ENCODE data around the gene WASF2. TPM values are rescaled to one million over a fixed set of nuclear protein-coding genes. Genes with fewer than 3 reads are reported as not detected.

Gene WASF2
- total RNA-seq, 1 experiment from 2014 or later = 65.9 TPM

DNA sequence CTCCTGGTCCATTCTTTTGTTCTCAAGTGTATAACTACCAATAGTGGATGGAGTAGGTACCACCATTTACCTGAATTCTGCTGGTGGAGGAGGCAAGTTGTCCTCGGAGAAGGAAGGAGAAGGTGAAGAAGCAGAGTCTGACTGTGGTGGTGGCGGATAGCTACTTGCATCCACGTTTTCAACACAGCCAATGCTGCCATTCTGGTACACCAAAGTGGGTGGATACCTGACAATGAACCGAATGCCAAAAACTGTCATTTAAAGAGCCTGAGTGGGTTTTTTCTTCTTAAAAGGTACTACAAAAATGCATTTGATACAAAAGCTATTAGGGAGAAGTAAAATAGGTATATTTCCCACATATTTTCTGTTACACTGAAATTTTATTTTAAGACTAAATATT, 77.5 kb downstream of the WASF2 start:
- no CpG with 5 or more reads among the region's 4 CpGs for WGBS (ENCODE audit: extremely low coverage, insufficient read length, low lambda C conversion rate)
- no peak for DNase-seq
- Histone ChIP-seq H4K5ac (ENCODE audit: insufficient read length, low read depth, low read length) (no peak overlapping the region), H2AFZ (ENCODE audit: low read length) (no peak overlapping the region), H4K91ac (ENCODE audit: insufficient read length, low read depth, low read length) (no peak overlapping the region), H3K14ac (ENCODE audit: insufficient read depth, low read length) (no peak overlapping the region), H2BK20ac (ENCODE audit: low read depth, low read length, poor library complexity, severe bottlenecking) (no peak overlapping the region), H4K20me1 (ENCODE audit: control insufficient read depth, insufficient read depth, insufficient read length) (no peaks in the 10 kb centered on the region), H3K79me2 (ENCODE audit: insufficient read depth, low read length) (no peaks in the 10 kb centered on the region), H2AK5ac (ENCODE audit: insufficient read length, low read length) (no peak overlapping the region), H3K56ac (ENCODE audit: insufficient read length, low read depth, low read length) (no peak overlapping the region), H3T11ph (ENCODE audit: low read length) (no peak overlapping the region), H2BK5ac (ENCODE audit: insufficient read length, low read length) (no peak overlapping the region), H3K9me3 (ENCODE audit: control insufficient read depth, low read depth, low read length) (no peaks in the 10 kb centered on the region), H3K27ac (ENCODE audit: insufficient read length, low read depth, low read length) (no peak overlapping the region), H2BK15ac (ENCODE audit: low read depth, low read length) (no peak overlapping the region), H3K9ac (ENCODE audit: extremely low read depth, insufficient read length, low read length) (no peak overlapping the region), H2BK12ac (ENCODE audit: insufficient read length, low read depth, low read length) (no peak overlapping the region), H3K4me1 (ENCODE audit: insufficient read depth, low read length) (no peaks in the 10 kb centered on the region), H3K4ac (ENCODE audit: low read depth, low read length) (no peak overlapping the region), H3K23ac (ENCODE audit: insufficient read length, low read depth, low read length) (no peak overlapping the region), H4K8ac (replicated peaks; ENCODE audit: insufficient read length, low read depth, low read length) (no peak overlapping the region), H3K4me2 (ENCODE audit: insufficient read depth, insufficient read length, low read length) (no peak overlapping the region), H3K18ac (ENCODE audit: insufficient read length, low read depth, low read length) (no peak overlapping the region), H3K23me2 (ENCODE audit: insufficient read length, low read depth, low read length, poor library complexity, severe bottlenecking) (no peaks in the 10 kb centered on the region), H2BK120ac (ENCODE audit: low read depth, low read length, poor library complexity, severe bottlenecking) (no peak overlapping the region), H3K79me1 (ENCODE audit: insufficient read depth, low read depth, low read length, poor library complexity, severe bottlenecking) (no peaks in the 10 kb centered on the region), H3K27me3 (ENCODE audit: insufficient read depth, low read length) (no peaks in the 10 kb centered on the region)
- no peak overlapping the region; a peak in 1 of 7 replicates for H3K27ac Mint-ChIP-seq
- TF ChIP-seq, protein P1, sequence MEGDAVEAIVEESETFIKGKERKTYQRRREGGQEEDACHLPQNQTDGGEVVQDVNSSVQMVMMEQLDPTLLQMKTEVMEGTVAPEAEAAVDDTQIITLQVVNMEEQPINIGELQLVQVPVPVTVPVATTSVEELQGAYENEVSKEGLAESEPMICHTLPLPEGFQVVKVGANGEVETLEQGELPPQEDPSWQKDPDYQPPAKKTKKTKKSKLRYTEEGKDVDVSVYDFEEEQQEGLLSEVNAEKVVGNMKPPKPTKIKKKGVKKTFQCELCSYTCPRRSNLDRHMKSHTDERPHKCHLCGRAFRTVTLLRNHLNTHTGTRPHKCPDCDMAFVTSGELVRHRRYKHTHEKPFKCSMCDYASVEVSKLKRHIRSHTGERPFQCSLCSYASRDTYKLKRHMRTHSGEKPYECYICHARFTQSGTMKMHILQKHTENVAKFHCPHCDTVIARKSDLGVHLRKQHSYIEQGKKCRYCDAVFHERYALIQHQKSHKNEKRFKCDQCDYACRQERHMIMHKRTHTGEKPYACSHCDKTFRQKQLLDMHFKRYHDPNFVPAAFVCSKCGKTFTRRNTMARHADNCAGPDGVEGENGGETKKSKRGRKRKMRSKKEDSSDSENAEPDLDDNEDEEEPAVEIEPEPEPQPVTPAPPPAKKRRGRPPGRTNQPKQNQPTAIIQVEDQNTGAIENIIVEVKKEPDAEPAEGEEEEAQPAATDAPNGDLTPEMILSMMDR (conservative IDR thresholded peaks at IDR 0.05) = no peak
- H3K4me3 Mint-ChIP-seq = no peak overlapping the region
- H3K4me1 Mint-ChIP-seq = no peaks in the 10 kb centered on the region
- H3K27me3 Mint-ChIP-seq (ENCODE audit: low read depth) = no peaks in the 10 kb centered on the region
- H3K9me3 Mint-ChIP-seq = no peaks in the 10 kb centered on the region
- peaks cover 47 to 86% (median 84%) of the 10 kb centered on the region in 3 experiments; a peak in 6 of 7 replicates for H3K36me3 Mint-ChIP-seq (ENCODE audit: insufficient read depth in 1 of 3, low read depth in 3 of 3)
